Measurements from ENCODE around the gene KRT36.

The KRT36 gene

GRCh38 chr17:41521574-41522261 is 32.0 kb upstream of the KRT36 start:
- no peak for DNase-seq (ENCODE audit: low spot score)

- DNase-seq (ENCODE audit: low spot score): no peak
Measured at GRCh38 chr17:41520821-41521521, 31.3 kb upstream of the KRT36 start.

GRCh38 chr17:41519501-41520224 is 30.0 kb upstream of the KRT36 start:
- DNase-seq (ENCODE audit: low spot score): no peak

GRCh38 chr17:41518789-41519449 is 29.2 kb upstream of the KRT36 start, which contains the start of gene KRT15:
Gene KRT15 (minus strand): TSS chr17:41518890. CDS start chr17:41518827, 63 bp downstream.
- DNase-seq (ENCODE audit: low spot score): no peak

- no peak for DNase-seq (ENCODE audit: low spot score)
Measured at GRCh38 chr17:41518031-41518430, 28.3 kb upstream of the KRT36 start.

GRCh38 chr17:41516830-41517283 is 27.1 kb upstream of the KRT36 start:
- no peak for DNase-seq (ENCODE audit: low spot score)

- DNase-seq (ENCODE audit: low spot score): no peak
Measured at GRCh38 chr17:41516147-41516829, 26.6 kb upstream of the KRT36 start.

- no peak for DNase-seq (ENCODE audit: low spot score)
Measured at GRCh38 chr17:41513168-41513547, 23.4 kb upstream of the KRT36 start.

GRCh38 chr17:41512546-41513167 is 22.9 kb upstream of the KRT36 start:
- no peak for DNase-seq (ENCODE audit: low spot score)

GRCh38 chr17:41511716-41512115 is 22.0 kb upstream of the KRT36 start:
- no peak for DNase-seq (ENCODE audit: low spot score)

GRCh38 chr17:41511116-41511515 is 21.4 kb upstream of the KRT36 start:
- no peak for DNase-seq (ENCODE audit: low spot score)

- no peak for DNase-seq (ENCODE audit: low spot score)
Measured at GRCh38 chr17:41510251-41511065, 20.7 kb upstream of the KRT36 start.

- no peak for DNase-seq (ENCODE audit: low spot score)
Measured at GRCh38 chr17:41507315-41507880, 17.7 kb upstream of the KRT36 start.

GRCh38 chr17:41505809-41506767 is 16.4 kb upstream of the KRT36 start:
- DNase-seq (ENCODE audit: low spot score): no peak

- DNase-seq (ENCODE audit: low spot score): no peak
Measured at GRCh38 chr17:41505007-41505808, 15.5 kb upstream of the KRT36 start, which contains the start of gene KRT13. Gene KRT13 (minus strand): TSS chr17:41505612. CDS start chr17:41505550, 62 bp downstream.

- no peak for DNase-seq (ENCODE audit: low spot score)
Measured at GRCh38 chr17:41504246-41504977, 14.7 kb upstream of the KRT36 start.

- no peak for DNase-seq (ENCODE audit: low spot score)
Measured at GRCh38 chr17:41503202-41503601, 13.5 kb upstream of the KRT36 start.

Measured in CD4-positive, alpha-beta T cell treated with Interleukin-2 at 100 ng/mL for 4 hours (primary cell).